Measurements from ENCODE around the gene OFD1. TPM values are rescaled to one million over a fixed set of nuclear protein-coding genes. Genes with fewer than 3 reads are reported as not detected.

OFD1 gene
- total and polyA plus RNA-seq, 2 of the 8 experiments (the other 6 are each of a cell fraction or from before 2014, with no cell fraction given), result 8.0 to 23.4 TPM

- peaks cover 0 to 29% of the 10 kb centered on the region in 2 experiments; a peak in 2 of 4 replicates for H3K79me2 ChIP-seq (ENCODE audit: control insufficient read depth in 1 of 2, insufficient read depth in 2 of 2, low read length in 2 of 2)
- H4K8ac ChIP-seq (ENCODE audit: extremely low read depth, insufficient read depth, low read length), result no peak overlapping the region
- H3K23me2 ChIP-seq (ENCODE audit: low read depth, low read length), result no peaks in the 10 kb centered on the region
- no peaks in the 10 kb centered on the region for H3K36me3 ChIP-seq (ENCODE audit: control insufficient read depth in 2 of 4, insufficient read depth in 4 of 4, low read length in 3 of 4)
- no peak overlapping the region for H3K4ac ChIP-seq (replicated peaks; ENCODE audit: insufficient read length, low read depth, low read length)
- ChIA-PET POLR2A (ENCODE audit: partially characterized antibody) (no interaction called here), CTCF (ENCODE audit: partially characterized antibody) (no interaction called here)
- H4K20me1 ChIP-seq (replicated peaks in 1 of 2; ENCODE audit: control insufficient read depth in 1 of 2, insufficient read depth in 2 of 2, low read length in 2 of 2), result no peaks in the 10 kb centered on the region
- no peak overlapping the region for H4K5ac ChIP-seq (ENCODE audit: insufficient read length, low read depth, low read length)
- no peak overlapping the region for H3K18ac ChIP-seq (ENCODE audit: extremely low read depth, low read length)
- no peak overlapping the region for H3K4me3 ChIP-seq (ENCODE audit: extremely low read depth in 1 of 4, insufficient read depth in 2 of 4, low read depth in 3 of 4, low read length in 4 of 4)
- H3K4me2 ChIP-seq (ENCODE audit: insufficient read depth in 1 of 2, low read depth in 2 of 2, low read length in 2 of 2), result peak overlapping the region in 1 of 2 experiments; percentile 27; a peak in 1 of 4 replicates
- H2BK20ac ChIP-seq (ENCODE audit: low read length), result no peak overlapping the region
- H2BK15ac ChIP-seq (ENCODE audit: low read length), result no peak overlapping the region
- no peaks in the 10 kb centered on the region for H3K27me3 ChIP-seq (replicated peaks in 1 of 4; ENCODE audit: control insufficient read depth in 3 of 4, extremely low read depth in 1 of 4, insufficient read depth in 3 of 4, low read length in 3 of 4)
- FAIRE-seq, result no peak
- H3K56ac ChIP-seq (replicated peaks; ENCODE audit: insufficient read length, low read depth, low read length), result no peak overlapping the region
- H4K91ac ChIP-seq (replicated peaks; ENCODE audit: insufficient read length, low read length), result no peak overlapping the region
- H3K27ac ChIP-seq (ENCODE audit: low read depth, low read length), result no peak overlapping the region
- H3K79me1 ChIP-seq (ENCODE audit: low read depth, low read length), result no peaks in the 10 kb centered on the region
- H3K9ac ChIP-seq (replicated peaks in 1 of 4; ENCODE audit: extremely low read depth in 1 of 4, low read depth in 3 of 4, low read length in 3 of 4), result no peak overlapping the region
- peaks cover 0 to 3% (median 0%) of the 10 kb centered on the region in 4 experiments; a peak in 3 of 7 replicates for H3K4me1 ChIP-seq (replicated peaks in 1 of 4; ENCODE audit: control insufficient read depth in 3 of 4, insufficient read depth in 4 of 4, low read length in 3 of 4)
- no peak for TF ChIP-seq E2F6 (IDR thresholded peaks at IDR 0.05)
- no peak for TF ChIP-seq MAFK (IDR thresholded peaks at IDR 0.05; ENCODE audit: low read depth, low read length)
- TF ChIP-seq TAF1 (IDR thresholded peaks at IDR 0.05; ENCODE audit: low read depth, low read length), result no peak
- no peak for TF ChIP-seq GABPA (IDR thresholded peaks at IDR 0.05; ENCODE audit: borderline replicate concordance, insufficient read depth, low read length)
- DNase-seq (ENCODE audit: low read depth in 1 of 2, low spot score in 2 of 2), result no peak
- WGBS, 2 experiments (ENCODE audit: extremely low coverage in 1 of 2, insufficient coverage in 1 of 2, insufficient read length in 1 of 2, insufficient replicate concordance in 2 of 2, low coverage in 1 of 2, low lambda C conversion rate in 2 of 2, missing lambda C conversion rate in 1 of 2), result 94% methylated on average over 7 of the region's 7 CpGs; no CpG with 5 or more reads in 1 of the 2 experiments
- no peak overlapping the region for H2BK12ac ChIP-seq (ENCODE audit: low read depth, low read length)
- no peak overlapping the region for H2AK5ac ChIP-seq (ENCODE audit: low read depth, low read length)
- no peaks in the 10 kb centered on the region for H3K9me3 ChIP-seq (ENCODE audit: insufficient read depth in 2 of 2, low read depth in 1 of 2, low read length in 1 of 2)
- no peak overlapping the region for H3K14ac ChIP-seq (ENCODE audit: insufficient read length)
- no peak overlapping the region for H2BK5ac ChIP-seq (ENCODE audit: low read depth, low read length)
- no peak overlapping the region for H2AFZ ChIP-seq (ENCODE audit: low read length)
- H2BK120ac ChIP-seq (replicated peaks; ENCODE audit: low read depth, low read length), result no peak overlapping the region
- H3K23ac ChIP-seq (ENCODE audit: insufficient read length), result no peak overlapping the region
Observed at GRCh38 chrX:13815664-13816063, 81.1 kb downstream of the OFD1 start.

Data from H1 (cell line).